H1 (cell line): ENCODE measurements around the gene CD34. TPM values are rescaled to one million over a fixed set of nuclear protein-coding genes. Genes with fewer than 3 reads are reported as not detected.

Experiments
- CBX5 ChIP-seq: fragments of 300-800, 300-1000 bp; sonication (generic); IDR thresholded peaks from 2 replicates; pipeline ENCODE4 v1.7.1; 2016; ENCODE audit warnings: antibody characterized with exemption, low read length, low read depth
- CEBPB ChIP-seq: IDR thresholded peaks from 2 replicates; pipeline ENCODE4 v1.6.1; 2012; ENCODE audit warnings: low read depth, low read length
- CHD7 ChIP-seq: fragments of 300-600 bp; sonication (generic); IDR thresholded peaks from 2 replicates; pipeline ENCODE4 v1.7.1; 2012; ENCODE audit warnings: low read length, moderate library complexity, mild to moderate bottlenecking, inconsistent platforms; ENCODE audit not compliant: insufficient replicate concordance
- EP300 ChIP-seq, 2 experiments: IDR thresholded peaks; 1 replicate in 1 of 2; 2 replicates in 1 of 2; pipeline ENCODE4 v1.6.1; 2011 to 2012; ENCODE audit warnings: low read depth in 2 of 2, low read length in 2 of 2, mild to moderate bottlenecking in 2 of 2, borderline replicate concordance in 1 of 2, inconsistent platforms in 1 of 2, moderate library complexity in 1 of 2
- GABPA ChIP-seq: IDR thresholded peaks from 2 replicates; pipeline ENCODE4 v1.6.1; 2011; ENCODE audit warnings: mild to moderate bottlenecking, low read length, moderate library complexity, borderline replicate concordance; ENCODE audit not compliant: insufficient read depth
- JUND ChIP-seq: IDR thresholded peaks from 2 replicates; pipeline ENCODE4 v1.6.1; 2011; ENCODE audit warnings: mild to moderate bottlenecking, improper control_type of control experiment, low read length
- USF2 ChIP-seq: IDR thresholded peaks from 2 replicates; pipeline ENCODE4 v1.6.1; 2011; ENCODE audit warnings: low read length, improper control_type of control experiment
- ZNF274 ChIP-seq: IDR thresholded peaks from 2 replicates; pipeline ENCODE4 v1.7.0; 2012; ENCODE audit warnings: low read length, borderline replicate concordance; ENCODE audit errors: extremely low read depth
- polyA plus RNA-seq, 7 experiments: library from polyadenylated mRNA; depleted of rRNA in 3 of 7; stranded (reverse) in 5 of 7; unstranded in 2 of 7; fragments of >200 nt in 5 of 7; fragments of 200-250 nt in 2 of 7; gene quantifications; 1 replicate in 5 of 7; 2 replicates in 1 of 7; 4 replicates in 1 of 7; pipeline versions ENCODE4 v1.2.1 to v1.2.3, GENCODE V29; 2011 to 2013; ENCODE audit warnings: missing spikeins in 2 of 7, mixed read lengths in 2 of 7
- total RNA-seq: library from RNA; stranded (reverse); fragmentation: NEBNext Ultra II Directional; extraction: Animal tissue kit (Norgen Biotek cat#: 25700); gene quantifications from 2 replicates; pipeline ENCODE4 v1.2.1, GENCODE V29; 2021

The CD34 gene
- total and polyA plus RNA-seq, 2 of the 8 experiments (the other 6 are each of a cell fraction or from before 2014, with no cell fraction given) = 0.39 to 0.54 TPM

- TF ChIP-seq GABPA (no peak), ZNF274 (no peak), CHD7 (no peak), USF2 (no peak), CBX5 (no peak), EP300 (IDR thresholded peaks at IDR 0.05; ENCODE audit: borderline replicate concordance in 1 of 2, low read depth in 2 of 2, low read length in 2 of 2) (no peak), JUND (no peak), CEBPB (no peak)
- TF ChIP-seq, all 59 proteins: peak for 0
Observed at GRCh38 chr1:207851696-207852095, 59.2 kb downstream of the CD34 start (continued).
